OCI-M2 (cell line): Measurements from ENCODE around the gene FERMT1.

Experiments
- DNase-seq: peaks from one replicate; lab custom pipeline; 2025; ENCODE audit not compliant: unreplicated experiment; lab: John Stamatoyannopoulos, UW

Gene FERMT1, protein sequence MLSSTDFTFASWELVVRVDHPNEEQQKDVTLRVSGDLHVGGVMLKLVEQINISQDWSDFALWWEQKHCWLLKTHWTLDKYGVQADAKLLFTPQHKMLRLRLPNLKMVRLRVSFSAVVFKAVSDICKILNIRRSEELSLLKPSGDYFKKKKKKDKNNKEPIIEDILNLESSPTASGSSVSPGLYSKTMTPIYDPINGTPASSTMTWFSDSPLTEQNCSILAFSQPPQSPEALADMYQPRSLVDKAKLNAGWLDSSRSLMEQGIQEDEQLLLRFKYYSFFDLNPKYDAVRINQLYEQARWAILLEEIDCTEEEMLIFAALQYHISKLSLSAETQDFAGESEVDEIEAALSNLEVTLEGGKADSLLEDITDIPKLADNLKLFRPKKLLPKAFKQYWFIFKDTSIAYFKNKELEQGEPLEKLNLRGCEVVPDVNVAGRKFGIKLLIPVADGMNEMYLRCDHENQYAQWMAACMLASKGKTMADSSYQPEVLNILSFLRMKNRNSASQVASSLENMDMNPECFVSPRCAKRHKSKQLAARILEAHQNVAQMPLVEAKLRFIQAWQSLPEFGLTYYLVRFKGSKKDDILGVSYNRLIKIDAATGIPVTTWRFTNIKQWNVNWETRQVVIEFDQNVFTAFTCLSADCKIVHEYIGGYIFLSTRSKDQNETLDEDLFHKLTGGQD

DNA sequence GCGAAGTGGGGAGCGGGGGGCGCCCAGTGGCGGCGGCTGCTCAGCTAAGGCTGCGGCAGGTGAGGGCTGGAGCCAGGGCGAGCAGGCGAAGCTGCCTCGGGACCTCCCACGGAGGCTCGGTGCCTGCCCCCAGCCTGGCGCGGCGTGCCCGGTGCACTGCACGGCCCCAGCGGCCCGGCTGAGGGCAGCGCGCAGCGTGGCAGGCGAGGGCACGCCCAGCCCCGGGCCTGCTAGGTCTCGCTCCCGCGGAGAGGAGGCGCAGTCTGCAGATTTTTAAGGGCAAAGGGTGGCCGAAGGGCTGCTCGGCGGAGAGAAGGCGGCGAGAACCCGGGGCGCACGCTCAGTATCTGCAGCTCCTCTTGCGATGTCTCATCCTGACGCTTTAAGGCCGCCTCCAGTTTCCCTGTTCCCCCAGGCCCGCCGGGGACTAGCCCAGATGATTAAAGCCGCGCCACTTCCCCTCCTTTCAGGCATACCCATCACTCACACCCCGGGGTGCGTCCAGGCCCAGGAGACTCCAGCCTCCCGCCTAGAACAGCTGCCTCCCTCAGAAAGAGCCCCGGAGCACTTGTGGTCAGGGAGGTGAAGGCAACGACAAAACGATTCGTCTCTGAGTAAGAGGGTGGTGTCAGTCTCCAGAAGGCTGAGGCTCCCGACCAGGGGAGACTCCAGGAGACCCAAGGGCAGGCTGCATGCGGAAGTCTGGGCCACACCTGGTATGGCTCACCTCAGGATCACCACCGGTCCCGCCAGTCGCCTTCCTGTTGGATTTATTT is at the start of gene FERMT1:
FERMT1 (minus strand) TSS at position 158 of the 776 bp plus-strand sequence. CDS start 3,476 bp downstream, outside the sequence.
- no peak for DNase-seq

DNA sequence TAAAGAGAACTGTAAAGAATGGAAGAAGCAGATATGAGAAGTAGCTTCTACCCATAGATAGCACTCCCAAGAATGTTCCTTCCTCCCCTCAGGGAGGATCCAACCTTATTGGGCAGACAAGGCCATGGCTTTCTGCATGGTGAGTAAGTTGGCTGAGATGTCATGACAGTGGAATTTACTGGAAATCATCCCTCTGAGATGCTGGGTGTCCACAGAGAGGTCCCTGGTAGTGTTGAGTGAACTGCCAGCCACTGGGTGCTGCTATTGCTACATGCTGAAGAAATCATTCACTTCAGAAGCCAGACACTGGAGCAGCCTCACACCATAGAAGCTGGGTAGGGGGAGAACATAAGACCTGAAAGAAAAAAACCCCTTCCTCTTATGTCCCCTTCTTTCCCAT is 46.4 kb upstream of the FERMT1 start:
- DNase-seq: no peak

DNA sequence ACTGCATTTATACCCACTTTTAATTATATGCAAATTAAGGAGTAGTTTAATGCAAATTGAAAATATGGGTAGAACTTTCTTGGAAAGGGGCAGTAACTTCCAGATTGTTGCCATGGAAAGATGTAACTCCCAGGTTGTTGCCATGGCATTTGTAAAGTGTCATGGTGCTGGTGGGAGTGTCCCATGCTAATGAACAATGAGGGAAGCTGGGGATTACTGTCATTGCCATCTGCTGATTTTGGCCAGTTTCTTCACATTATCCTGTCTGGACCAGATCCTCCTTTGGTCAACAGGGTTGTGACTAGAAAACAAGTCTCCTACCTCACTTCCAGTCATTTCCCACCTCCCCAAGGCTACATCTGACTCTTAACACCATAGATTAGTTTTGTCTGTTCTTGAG is 45.4 kb upstream of the FERMT1 start:
- no peak for DNase-seq

DNA sequence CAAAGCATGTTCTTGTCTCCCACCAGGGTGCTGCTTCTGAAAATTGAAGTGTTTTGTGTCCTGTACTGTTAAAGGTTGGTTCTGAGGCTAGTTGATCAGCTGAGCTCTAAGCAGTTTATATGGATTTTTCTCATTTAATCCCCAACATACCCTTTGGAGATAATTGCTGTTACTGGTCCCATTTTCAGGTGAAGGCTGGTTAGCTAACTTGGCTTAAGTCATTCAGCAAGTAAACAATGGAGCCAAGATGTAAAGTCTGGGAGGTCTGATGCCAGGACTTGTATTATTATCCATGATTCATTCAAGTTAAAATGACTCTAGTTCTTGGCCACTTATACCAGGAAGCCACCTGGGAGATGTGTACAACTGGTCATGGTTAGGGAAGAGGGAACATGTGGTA is 42.5 kb upstream of the FERMT1 start:
- DNase-seq: no peak

DNA sequence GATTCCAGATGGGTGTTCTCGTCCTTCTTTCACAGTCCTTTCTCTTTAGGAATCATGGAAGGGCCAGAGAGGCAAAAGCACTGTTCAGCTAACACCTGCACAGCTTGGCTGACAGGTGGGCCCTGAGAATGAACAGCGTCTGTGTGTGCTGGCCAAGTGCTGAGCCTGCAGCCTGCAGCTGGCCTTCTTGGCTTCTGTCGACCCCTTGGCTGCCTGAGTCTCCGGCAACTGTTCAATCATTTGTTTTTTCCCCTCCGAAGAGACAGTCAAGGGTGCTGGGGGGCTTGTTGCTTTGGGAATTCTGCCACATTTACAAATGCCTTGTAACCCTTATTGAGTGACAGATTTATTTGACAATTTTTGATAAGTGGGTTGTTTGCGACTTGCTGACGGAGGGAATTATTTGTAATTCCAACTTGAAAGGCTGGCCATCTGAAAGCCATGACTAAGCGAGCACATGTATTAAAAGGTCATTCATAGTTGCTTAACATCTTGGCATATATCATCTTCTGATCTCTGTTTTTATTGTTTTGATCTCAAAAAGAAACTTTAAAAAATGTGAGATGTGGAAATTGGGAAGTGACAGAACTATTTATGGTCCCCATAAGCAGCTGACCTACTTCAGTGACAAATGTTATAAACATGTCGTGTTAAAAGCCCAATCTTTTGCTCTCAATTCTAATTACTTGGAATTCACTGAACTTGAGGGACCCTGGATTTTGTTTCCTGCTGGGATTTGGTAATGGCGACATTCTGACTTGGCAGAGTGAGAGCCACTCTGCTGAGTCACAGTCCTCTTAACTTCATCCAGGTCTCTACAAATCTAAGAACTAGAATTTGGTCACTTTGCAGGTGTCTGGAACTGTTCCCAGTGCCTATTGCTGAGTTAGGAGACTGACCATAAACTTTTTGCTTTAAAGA is 41.9 kb upstream of the FERMT1 start:
- DNase-seq: no peak

DNA sequence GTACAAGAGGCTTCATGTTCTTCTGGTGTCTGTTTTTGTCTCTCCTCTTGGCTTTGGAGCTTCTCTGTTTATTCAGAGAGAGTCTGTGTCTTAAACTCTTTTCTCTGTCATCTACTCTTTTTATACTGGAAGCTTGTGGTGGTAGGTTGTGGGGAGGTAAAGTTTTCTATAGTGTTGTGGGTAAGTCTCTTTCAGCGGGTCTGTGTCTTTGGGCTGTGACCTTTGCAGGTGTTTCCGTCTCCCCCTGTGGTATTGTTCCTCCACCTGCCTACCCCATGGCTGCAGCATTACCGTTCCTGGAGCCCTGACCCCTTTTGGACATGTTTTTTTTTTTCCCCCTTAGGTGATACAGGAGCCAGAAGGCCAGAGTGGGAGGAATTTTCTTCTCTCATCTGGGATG is 37.9 kb upstream of the FERMT1 start:
- no peak for DNase-seq

DNA sequence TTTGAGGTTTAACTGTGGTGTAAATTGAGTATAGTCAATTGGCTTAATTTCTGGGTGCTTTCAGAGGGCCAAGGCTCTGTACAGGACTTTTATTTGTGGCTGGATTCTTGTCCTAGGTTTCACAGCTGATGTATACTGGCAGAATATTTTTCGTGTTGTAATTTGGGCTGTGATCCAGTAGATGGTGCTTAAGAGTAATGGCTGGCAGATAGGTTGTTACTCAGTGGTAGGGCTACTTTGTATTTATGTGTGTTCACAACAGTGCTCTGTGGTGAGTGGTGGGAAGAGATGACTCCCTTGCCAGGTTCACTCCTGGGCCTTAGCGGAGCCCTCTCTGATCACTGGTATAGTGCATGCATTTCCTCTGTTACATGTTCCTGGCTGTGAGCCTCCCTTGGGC is 34.5 kb upstream of the FERMT1 start:
- DNase-seq: no peak

DNA sequence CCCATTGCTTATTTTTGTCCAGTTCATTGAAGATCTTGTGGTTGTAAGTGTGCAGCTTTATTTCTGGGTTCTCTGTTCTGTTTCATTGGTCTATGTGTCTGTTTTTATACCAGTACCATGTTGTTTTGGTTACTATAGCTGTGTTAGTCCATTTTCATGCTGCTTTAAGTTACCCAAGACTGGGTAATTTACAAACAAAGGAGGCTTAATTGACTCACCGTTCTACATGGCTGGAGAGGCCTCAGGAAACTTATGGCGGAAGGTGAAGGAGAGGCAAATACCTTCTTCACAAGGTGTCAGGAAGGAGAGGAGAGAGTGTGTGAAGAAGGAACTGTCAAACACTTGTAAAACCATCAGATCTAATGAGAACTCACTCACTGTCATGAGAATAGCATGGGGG is 29.9 kb upstream of the FERMT1 start:
- no peak for DNase-seq

DNA sequence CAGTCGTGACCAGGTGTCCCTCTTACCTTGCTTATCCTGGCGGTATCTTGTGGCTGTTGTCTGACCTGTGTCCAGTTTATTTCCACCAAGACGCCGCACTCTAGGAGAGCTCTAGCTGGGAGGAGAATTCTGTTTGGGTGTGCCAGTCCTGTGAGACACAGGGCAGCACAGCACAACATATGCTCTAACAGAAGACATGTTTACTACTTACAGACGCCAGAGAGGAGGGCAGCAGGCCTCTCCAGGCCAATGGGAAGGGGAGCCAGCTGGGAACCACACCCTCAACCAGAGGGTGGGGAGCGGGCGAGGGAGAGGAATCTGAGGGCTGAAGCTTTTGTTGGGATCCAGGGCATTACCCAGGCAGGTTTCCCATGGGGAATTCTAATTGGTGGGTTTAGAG is 25.2 kb upstream of the FERMT1 start:
- DNase-seq: no peak

DNA sequence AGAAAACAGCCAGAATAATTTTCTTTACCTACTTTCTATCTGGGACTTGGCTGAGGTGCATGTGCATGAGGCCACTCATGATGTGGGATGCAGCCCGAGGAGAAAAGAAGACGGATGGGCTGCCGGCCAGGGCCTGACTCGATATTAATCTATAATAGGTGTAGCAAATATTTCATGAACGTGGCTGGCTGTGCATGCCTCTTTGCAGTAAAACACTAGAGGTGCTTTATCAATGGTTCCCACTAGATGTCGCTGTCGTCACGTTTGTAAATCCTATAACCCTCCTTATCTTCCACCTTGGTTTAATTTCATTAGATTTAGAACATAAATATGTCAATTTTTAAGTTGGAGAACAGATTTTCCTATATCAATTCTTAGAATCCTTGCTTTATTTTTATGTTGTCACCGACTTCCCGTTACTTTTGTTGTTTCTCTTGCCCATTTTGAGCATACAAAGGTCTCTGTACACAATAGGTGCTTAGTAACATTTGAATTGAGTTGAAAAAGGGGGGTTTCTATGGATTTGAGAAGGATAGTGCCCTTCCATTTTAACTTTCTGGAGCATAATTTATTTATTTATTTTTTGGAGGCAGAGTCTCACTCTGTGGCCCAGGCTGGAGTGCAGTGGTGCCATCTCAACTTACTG is 19.6 kb upstream of the FERMT1 start:
- DNase-seq: peak; percentile 2

DNA sequence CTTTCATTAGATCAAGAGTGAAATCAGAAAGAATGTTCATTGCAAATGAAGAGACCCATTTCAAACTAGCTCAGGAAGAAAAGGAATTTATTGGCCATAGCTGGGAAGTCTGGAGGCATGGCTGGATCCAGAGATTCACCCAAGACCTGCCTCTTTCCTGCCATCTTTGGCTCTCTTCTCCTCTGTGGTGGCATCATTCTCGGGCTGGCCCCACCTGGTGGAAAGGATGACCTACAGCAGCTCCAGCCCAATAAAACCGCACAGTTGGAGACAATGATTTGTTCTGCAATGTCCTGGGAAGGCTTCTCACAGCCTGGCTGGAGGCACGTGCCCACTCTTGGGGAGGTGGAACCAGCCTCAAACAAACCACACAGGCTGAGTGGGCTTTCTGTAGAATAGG is 18.1 kb upstream of the FERMT1 start:
- no peak for DNase-seq

DNA sequence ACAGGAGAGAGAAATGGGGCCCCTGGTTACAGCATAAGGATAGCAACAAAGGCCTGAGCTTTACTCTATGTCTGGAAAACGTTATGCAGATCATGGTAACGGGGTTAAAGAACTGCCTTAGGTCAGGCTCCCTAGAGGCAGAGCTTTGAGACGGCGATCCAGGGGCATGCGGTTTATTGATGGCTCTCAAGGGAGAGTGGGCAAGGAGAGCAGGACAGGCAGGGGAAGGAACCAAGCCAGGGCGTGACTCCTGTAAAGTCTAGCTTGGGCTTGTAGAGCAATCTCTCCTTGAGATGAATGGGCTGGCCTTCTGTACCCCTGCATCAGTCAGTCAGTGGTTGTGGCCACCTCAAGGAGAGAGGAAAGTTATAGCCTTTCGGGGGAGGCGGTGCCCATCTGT is 12.5 kb upstream of the FERMT1 start:
- DNase-seq: no peak

DNA sequence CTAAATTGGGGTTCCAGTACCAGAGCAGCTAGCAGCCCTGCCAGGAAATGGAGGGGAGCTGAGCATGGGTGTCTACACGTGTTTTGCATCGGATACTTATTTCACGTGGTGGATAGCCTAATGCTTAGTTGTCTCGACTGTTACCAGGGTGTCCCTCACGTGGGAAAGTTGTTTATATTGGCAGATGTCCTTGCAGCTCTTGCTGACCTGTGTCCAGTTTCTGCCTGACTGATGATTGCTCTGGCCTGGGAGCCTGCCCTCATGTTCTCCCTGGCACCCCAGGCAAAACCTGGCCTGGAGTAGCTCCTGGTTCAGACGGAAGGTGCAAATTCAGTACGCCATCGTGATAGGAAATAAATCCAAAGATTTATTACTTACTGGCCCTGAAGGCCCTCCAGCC is 11.8 kb upstream of the FERMT1 start:
- DNase-seq: no peak

DNA sequence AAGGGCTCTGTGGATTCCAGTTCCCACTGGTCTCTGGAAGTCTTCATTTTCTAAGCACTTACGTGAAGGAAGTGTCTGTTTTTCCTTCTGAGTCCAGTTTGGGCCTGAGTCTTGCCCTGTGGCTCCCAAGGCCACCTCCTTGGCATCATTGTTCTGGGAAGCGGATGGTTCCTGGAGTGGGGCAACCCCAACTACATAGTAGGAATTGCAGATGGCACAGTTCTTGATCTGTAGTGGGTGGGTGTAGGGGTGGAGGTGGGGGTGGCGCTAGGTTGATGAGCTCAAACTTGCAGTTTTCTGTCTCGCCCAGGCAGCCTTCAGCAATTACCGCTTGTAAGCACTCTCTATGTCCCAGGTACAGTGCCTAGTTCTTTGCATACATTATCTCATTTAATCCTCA is 7.2 kb upstream of the FERMT1 start:
- DNase-seq: no peak

DNA sequence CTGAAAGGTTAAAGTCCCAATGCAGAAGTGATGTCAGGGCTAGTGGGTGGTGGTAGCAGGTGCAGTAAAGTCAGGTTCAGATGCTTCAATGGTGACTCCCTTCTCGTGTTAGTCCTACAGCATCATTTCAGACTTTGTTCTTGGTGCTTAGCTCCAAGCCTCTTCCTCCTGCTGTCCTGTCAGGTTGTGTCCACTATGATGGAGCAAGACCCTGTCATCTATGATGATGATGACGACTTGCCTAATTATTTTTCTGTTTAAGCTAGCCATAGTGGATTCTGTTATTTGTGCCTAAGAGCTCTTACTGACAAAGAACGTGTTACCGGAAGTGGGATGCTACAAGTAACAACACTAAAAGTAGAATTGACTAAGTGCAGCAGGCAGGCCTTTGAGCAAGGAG is 5.0 kb upstream of the FERMT1 start:
- no peak for DNase-seq

DNA sequence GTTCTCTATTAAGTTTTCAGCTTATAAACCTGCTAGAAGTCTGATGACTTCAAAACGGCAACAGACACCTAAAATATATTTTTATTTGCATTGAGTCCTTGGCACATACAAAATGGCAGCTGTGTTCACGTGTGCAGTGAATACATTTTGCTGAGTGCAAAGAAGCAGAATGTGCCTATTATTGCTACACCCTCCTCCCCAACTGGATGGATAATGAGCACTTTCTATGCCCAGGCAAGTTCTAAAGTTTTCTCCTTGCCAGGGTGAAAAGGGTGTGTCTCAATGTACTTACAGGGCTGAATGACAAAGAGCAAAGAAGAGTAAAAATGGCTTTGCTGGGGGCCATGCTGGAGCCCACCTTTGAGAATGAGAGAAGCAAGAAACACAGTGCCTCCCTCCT is 4.0 kb upstream of the FERMT1 start:
- no peak for DNase-seq

DNA sequence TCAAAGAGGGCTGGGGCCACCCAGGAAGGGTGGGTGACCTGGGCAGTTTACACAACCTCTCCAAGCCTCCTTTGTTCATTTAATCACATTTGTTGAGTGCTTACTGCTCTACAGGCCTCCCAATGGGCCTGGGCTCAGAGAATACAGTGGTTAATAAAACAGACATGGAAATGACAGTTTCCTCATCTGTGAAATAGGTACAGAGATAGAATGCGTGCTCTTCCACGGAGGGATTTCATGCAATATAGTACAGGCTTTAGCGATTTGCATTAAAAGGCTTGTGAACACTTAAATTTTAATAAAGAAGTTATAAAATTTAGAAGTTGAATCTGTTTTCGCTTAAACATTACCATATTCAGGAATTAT is 802 bp upstream of the FERMT1 start:
- DNase-seq: no peak

DNA sequence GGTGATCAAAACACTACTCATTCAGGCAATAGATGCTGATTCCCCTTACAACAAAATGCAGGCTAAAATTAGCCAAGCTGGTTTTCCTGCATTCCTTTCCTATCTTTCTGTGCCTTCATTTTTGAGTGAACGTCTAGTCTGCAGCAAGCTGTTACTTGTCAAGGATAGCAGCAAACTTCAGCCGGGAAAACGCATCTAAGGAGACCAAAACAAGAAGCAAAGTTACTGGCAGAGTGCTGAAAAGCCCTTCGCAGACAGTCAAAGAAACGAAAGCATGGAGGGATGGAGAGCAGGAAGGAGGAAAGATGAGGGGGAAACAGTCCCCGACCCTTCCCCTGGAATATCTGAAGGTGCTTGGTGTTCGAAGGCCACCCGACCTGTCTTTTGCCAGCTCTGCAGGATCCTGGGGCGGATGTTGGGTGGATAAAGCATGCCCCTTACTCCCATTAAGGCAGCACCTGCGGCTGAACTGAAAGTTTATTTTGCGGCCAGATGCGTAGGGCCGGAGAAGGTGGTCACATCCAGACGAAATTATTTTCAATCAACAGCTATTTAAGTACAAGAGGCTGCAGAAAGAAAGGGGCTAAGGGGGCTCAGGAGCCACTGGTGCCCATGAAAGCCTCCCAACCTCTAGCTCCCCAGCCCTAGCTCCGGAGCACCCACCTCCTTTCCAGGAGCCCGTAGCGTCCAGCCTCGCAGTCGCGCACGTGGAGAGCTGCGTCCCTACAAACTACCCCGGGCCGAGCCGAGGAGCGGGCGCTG is 538 bp downstream of the FERMT1 start:
- DNase-seq: no peak

DNA sequence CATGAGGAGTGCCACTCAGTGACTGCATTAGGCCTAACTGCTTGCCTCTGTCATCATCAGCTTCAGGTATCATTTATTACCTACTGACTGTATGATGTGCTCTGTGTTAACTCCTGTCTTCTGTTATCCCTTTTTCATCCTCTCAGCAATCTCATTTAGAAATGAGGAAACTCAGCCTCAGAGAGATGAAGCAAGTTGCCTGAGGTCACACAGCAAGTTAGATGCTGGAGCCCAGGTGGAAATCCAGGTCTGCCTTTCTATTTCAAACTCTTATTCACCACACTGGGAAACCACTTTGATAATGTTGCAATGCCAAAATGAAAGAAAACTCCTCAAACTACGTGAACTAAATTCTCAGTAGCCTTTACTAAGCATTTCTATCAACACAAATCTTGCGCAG is 1.3 kb downstream of the FERMT1 start:
- DNase-seq: no peak

DNA sequence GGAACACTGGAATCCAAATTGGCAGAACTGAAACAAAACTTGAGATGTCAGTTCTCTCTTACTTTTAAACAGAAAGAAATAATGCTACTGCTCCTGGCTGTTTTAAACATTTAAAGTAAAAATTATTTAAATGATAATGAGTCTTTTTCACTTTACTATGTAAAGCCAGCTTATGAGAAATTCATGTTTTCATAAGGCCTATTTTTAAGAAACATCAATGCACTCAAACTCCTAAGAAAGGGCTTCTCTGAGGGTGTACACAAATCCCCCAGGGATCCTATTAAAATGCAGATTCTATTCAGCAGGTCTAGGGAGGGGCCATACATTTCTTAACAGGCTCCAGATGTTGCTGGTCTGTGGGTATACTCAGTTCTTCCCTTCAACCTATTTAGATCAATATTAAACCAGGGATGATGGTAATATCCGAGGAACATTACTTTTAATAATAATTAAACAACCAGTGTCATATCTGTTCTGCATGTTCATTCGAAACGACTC is 2.3 kb downstream of the FERMT1 start:
- DNase-seq: no peak
